22Rv1 (cell line): Measurements from ENCODE around the gene SPAG8.

ENCODE experiments used
- H3K27ac ChIP-seq: fragments of 450-650 bp; 2 replicates; pipeline ENCODE4 v1.5.1; 2017
- CTCF ChIP-seq: fragments of 450-650 bp; IDR thresholded peaks from 2 replicates; pipeline ENCODE4 v1.5.1; 2017; ENCODE audit warnings: mild to moderate bottlenecking
- ZFX ChIP-seq: fragments of 450-650 bp; IDR thresholded peaks from 2 replicates; pipeline ENCODE4 v1.6.1; 2017; ENCODE audit warnings: antibody characterized with exemption, borderline replicate concordance

Gene SPAG8

GRCh38 chr9:35771534-35771933 lies 40.5 kb downstream of the SPAG8 start:
- peak overlapping the region; percentile 85 for H3K27ac ChIP-seq

GRCh38 chr9:35771075-35771433 lies 41.0 kb downstream of the SPAG8 start:
- TF ChIP-seq CTCF, result no peak
- TF ChIP-seq ZFX, result no peak
- peak overlapping the region; percentile 85 for H3K27ac ChIP-seq

More at GRCh38 chr9:35771534-35771933, 40.5 kb downstream of the SPAG8 start:
- no peak for TF ChIP-seq CTCF
- TF ChIP-seq ZFX, result no peak

- TF ChIP-seq CTCF, result no peak
- TF ChIP-seq ZFX, result no peak
- no peak overlapping the region for H3K27ac ChIP-seq
These were observed 42.3 kb downstream of the SPAG8 start for GRCh38 chr9:35769763-35770162.

GRCh38 chr9:35767458-35767857 lies 44.6 kb downstream of the SPAG8 start:
- no peak for TF ChIP-seq CTCF
- TF ChIP-seq ZFX, result no peak
- H3K27ac ChIP-seq, result no peak overlapping the region

- TF ChIP-seq ZFX (no peak), CTCF (no peak)
- H3K27ac ChIP-seq, result no peak overlapping the region
These were observed 45.1 kb downstream of the SPAG8 start for GRCh38 chr9:35766997-35767396.

- no peak for TF ChIP-seq ZFX
- no peak for TF ChIP-seq CTCF
- no peak overlapping the region for H3K27ac ChIP-seq
These were observed 48.3 kb downstream of the SPAG8 start for GRCh38 chr9:35763803-35764202.

- no peak overlapping the region for H3K27ac ChIP-seq
- TF ChIP-seq CTCF (no peak), ZFX (no peak)
These were observed 48.9 kb downstream of the SPAG8 start for GRCh38 chr9:35763181-35763580.
